Muscle layer of colon (tissue), 2 donors: ENCODE measurements around the gene COX20.
"Not testable (repeated sequence)": the region's sequence is repeated elsewhere in the genome, so short reads cannot be mapped to it uniquely, and the experiment has no call there.

ENCODE experiments used
- H3K27ac ChIP-seq: one replicate; pipeline ENCODE4 v1.7.0; 2013; ENCODE audit warnings: low read depth, mild to moderate bottlenecking, low read length, moderate library complexity
- H3K27me3 ChIP-seq, 2 donors: one replicate each; pipeline ENCODE4 v1.7.0; 2013; ENCODE audit warnings: low read length in 2 of 2, mild to moderate bottlenecking in 2 of 2; ENCODE audit not compliant: insufficient read depth in 2 of 2, control insufficient read depth in 1 of 2
- H3K36me3 ChIP-seq: one replicate; pipeline ENCODE4 v1.7.0; 2013; ENCODE audit warnings: mild to moderate bottlenecking, low read length; ENCODE audit not compliant: insufficient read depth
- H3K4me1 ChIP-seq: one replicate; pipeline ENCODE4 v1.7.0; 2013; ENCODE audit warnings: mild to moderate bottlenecking, low read length; ENCODE audit not compliant: insufficient read depth
- H3K4me3 ChIP-seq, 2 donors: one replicate each; pipeline ENCODE4 v1.7.0; 2013; ENCODE audit warnings: low read length in 2 of 2, low read depth in 1 of 2, mild to moderate bottlenecking in 1 of 2, moderate library complexity in 1 of 2
- H3K9ac ChIP-seq: one replicate; pipeline ENCODE4 v1.7.0; 2013; ENCODE audit warnings: low read length
- H3K9me3 ChIP-seq: one replicate; pipeline ENCODE4 v1.7.0; 2013; ENCODE audit warnings: mild to moderate bottlenecking, low read length
- donor health status: abdominal sarcoma.
- donor health status: Adenocarcinoma of cecum.

COX20 gene, protein sequence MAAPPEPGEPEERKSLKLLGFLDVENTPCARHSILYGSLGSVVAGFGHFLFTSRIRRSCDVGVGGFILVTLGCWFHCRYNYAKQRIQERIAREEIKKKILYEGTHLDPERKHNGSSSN

GRCh38 chr1:244835276-244836134, at the start of gene COX20:
COX20 (plus strand) TSS chr1:244835658; CDS start chr1:244835715, 57 bp downstream.
- no peaks in the 10 kb centered on the region for H3K9me3 ChIP-seq
- H3K36me3 ChIP-seq = peaks cover 5% of the 10 kb centered on the region
- H3K27ac ChIP-seq = peak within 1 kb of the TSS; percentile 93
- H3K4me1 ChIP-seq = peaks cover 23% of the 10 kb centered on the region
- H3K27me3 ChIP-seq = no peaks in the 10 kb centered on the region
- peak within 1 kb of the TSS; percentile 85 for H3K9ac ChIP-seq
- peak within 1 kb of the TSS; percentile 67 to 78 for H3K4me3 ChIP-seq

DNA sequence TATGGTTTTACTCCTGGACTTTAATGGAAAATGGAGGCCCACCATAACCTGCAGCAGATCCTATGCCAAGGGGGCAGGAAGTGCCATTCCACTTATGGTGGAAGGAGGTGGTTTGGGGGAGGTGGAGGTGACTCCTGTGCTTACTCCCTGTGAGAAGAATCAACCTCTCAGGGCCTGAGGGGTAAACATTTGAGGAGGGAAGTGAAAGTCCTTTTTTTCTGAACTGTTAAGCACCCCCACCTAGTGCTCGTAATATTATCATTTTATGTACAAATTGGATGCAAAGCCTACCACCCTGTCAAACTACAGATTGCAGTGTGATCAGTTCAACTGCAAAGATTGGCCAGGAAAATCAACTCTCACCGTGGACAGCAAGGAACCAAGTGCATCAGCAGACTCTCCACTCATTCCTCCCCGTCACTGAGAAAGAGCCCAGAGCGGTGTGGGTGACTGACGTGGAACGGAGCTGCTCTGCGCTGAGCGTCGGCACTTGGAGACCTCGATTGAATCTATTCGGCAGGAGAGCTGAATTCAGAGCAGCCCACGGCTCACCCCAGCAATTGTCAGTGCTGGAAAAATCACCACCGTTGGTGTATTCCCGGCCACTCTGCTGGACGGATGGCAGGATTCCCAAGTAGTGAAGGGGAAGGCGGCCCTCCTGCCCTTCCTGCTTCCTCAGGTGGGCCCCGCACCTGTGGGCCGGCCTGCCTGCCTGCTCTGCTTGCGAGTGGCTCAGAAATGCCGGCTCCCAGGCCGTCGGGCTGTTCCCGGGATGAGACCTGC, 46.8 kb upstream of the COX20 start:
- no peak overlapping the region for H3K4me3 ChIP-seq
- H3K9me3 ChIP-seq = no peaks in the 10 kb centered on the region
- no peaks in the 10 kb centered on the region for H3K27me3 ChIP-seq
- no peaks in the 10 kb centered on the region for H3K4me1 ChIP-seq
- no peak overlapping the region for H3K27ac ChIP-seq
- H3K9ac ChIP-seq = no peak overlapping the region
- no peaks in the 10 kb centered on the region for H3K36me3 ChIP-seq

- no peak overlapping the region for H3K4me3 ChIP-seq
- no peaks in the 10 kb centered on the region for H3K27me3 ChIP-seq
- no peak overlapping the region for H3K9ac ChIP-seq
- H3K27ac ChIP-seq = no peak overlapping the region
- no peaks in the 10 kb centered on the region for H3K4me1 ChIP-seq
- H3K9me3 ChIP-seq = no peaks in the 10 kb centered on the region
- no peaks in the 10 kb centered on the region for H3K36me3 ChIP-seq
These were observed 46.2 kb upstream of the COX20 start for GRCh38 chr1:244789276-244789580.

DNA sequence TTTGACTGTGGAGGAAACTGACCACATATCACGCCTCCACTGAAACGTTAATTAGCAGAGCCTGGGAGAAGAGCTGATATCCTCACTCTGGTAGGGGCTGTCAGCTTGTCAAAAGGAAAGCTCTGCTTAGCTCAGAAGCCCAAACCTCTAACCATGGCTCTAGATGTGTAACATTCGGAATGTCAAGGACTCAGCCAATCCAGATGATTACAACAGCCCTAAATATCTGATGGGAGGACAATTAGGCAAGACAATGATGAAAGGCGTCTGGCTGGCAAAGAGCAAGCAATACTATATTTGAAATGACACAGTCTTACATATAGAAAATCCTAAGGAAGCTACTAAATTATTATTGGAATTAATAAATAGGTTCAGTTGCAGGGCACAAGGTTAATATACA, 45.7 kb upstream of the COX20 start:
- Histone ChIP-seq H3K4me1 (no peaks in the 10 kb centered on the region), H3K9me3 (no peaks in the 10 kb centered on the region), H3K36me3 (no peaks in the 10 kb centered on the region), H3K27ac (no peak overlapping the region), H3K27me3 (no peaks in the 10 kb centered on the region), H3K9ac (no peak overlapping the region), H3K4me3 (no peak overlapping the region)

DNA sequence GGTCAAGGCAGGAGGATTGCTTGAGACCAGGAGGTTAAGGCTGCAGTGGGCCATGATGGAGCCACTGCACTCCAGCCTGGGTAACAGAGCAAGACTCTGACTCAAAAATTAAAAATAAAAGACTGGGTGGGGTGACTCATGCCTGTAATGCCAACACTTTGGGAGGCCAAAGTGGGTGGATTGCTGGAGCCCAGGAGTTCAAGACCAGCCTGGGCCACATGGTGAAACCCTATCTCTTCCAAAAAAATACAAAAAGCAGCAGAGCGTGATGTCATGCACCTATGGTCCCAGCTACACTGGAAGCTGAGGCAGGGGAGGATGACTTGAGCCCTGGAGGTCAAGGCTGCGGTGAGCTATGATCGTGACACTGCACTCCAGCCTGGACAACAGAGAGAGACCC, 44.4 kb upstream of the COX20 start:
- H3K9ac ChIP-seq = no peak overlapping the region
- no peak overlapping the region for H3K4me3 ChIP-seq
- no peaks in the 10 kb centered on the region for H3K27me3 ChIP-seq
- no peaks in the 10 kb centered on the region for H3K4me1 ChIP-seq
- no peak overlapping the region for H3K27ac ChIP-seq
- H3K9me3 ChIP-seq = no peaks in the 10 kb centered on the region
- no peaks in the 10 kb centered on the region for H3K36me3 ChIP-seq

- Histone ChIP-seq H3K4me3 (no peak overlapping the region), H3K4me1 (no peaks in the 10 kb centered on the region), H3K9me3 (no peaks in the 10 kb centered on the region), H3K9ac (no peak overlapping the region), H3K36me3 (no peaks in the 10 kb centered on the region), H3K27ac (no peak overlapping the region), H3K27me3 (no peaks in the 10 kb centered on the region)
These were observed 43.1 kb upstream of the COX20 start for GRCh38 chr1:244792188-244792850.

DNA sequence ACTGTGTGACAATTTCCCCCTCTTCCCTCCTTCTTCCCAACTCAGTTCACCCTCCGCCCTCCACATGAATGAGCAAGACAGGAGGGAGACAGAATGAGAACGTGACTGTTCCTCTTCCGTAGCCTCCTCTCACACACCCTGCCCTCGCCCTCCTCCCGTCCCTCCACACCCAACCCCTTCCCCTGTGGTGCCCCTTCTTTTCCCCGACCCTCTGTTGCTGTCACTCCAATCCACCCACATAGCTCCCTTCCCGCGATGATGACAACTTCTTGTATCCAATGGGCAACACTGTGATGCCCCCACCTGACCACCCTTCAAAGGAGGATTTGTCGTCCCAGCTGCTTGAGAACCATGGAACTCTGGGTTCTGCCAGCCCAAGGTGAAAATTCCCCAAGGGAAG, 41.4 kb upstream of the COX20 start:
- H3K27ac ChIP-seq = no peak overlapping the region
- H3K4me3 ChIP-seq = no peak overlapping the region
- no peaks in the 10 kb centered on the region for H3K9me3 ChIP-seq
- no peaks in the 10 kb centered on the region for H3K27me3 ChIP-seq
- no peak overlapping the region for H3K9ac ChIP-seq
- no peaks in the 10 kb centered on the region for H3K4me1 ChIP-seq
- H3K36me3 ChIP-seq = no peaks in the 10 kb centered on the region

- not testable (repeated sequence) for H3K36me3 ChIP-seq, H3K4me1 ChIP-seq, H3K27ac ChIP-seq, H3K9me3 ChIP-seq, H3K9ac ChIP-seq, H3K4me3 ChIP-seq, H3K27me3 ChIP-seq
These were observed 40.9 kb upstream of the COX20 start for GRCh38 chr1:244794516-244794915.

DNA sequence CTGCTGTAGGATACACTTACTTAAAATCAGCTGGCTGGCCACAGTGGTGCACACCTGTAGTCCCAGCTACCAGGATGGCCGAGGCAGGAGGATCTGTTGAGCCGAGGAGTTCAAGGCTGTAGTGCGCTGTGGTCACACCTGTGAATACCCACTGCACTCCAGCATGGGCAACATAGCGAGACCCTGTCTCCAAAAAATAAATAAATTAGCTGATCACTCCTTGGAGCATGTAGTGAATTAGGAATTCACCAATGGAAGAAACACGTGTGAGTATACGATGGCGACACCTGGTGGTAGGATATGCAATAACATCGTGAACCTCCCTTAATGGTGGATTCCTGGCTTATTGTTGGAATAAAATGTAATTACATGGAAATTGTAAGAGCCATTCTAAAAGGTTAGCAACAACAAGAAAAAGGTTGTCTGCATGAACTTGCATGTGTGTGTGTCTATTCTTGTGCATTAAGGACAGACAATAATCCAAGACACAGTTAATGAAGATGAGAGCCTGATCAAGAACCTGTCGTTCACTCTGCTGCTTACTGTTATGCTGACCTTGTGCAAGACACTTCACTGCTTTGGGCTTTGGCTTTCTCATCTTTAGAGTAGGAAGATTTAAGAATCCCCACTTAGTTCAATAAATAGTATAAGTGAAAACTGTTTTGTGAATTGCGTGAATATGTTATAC, 38.6 kb upstream of the COX20 start:
- Histone ChIP-seq H3K27ac (no peak overlapping the region), H3K27me3 (no peaks in the 10 kb centered on the region), H3K9ac (no peak overlapping the region), H3K4me3 (no peak overlapping the region), H3K36me3 (no peaks in the 10 kb centered on the region), H3K4me1 (no peaks in the 10 kb centered on the region), H3K9me3 (no peaks in the 10 kb centered on the region)

DNA sequence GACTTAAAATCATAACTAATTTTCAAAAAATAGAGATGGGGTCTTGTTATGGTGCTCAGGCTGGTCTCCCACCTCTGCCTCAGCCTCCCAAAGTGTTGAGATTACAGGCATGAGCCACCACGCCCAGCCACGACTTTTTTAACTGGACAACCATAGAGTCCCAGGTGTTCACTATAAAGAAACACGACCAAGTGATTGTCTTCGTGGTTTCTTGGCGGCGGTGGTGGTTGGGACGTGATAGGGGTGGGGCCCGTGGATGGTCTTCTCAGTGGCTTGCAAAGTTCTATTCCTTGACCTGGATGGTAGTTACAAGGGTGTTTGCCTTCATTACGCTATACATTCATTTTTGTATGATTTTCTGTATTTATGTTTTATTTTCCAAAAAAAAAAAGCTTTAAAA, 34.6 kb upstream of the COX20 start:
- Histone ChIP-seq H3K36me3 (no peaks in the 10 kb centered on the region), H3K4me1 (no peaks in the 10 kb centered on the region), H3K9me3 (no peaks in the 10 kb centered on the region), H3K27me3 (no peaks in the 10 kb centered on the region), H3K4me3 (no peak overlapping the region), H3K27ac (no peak overlapping the region), H3K9ac (no peak overlapping the region)

DNA sequence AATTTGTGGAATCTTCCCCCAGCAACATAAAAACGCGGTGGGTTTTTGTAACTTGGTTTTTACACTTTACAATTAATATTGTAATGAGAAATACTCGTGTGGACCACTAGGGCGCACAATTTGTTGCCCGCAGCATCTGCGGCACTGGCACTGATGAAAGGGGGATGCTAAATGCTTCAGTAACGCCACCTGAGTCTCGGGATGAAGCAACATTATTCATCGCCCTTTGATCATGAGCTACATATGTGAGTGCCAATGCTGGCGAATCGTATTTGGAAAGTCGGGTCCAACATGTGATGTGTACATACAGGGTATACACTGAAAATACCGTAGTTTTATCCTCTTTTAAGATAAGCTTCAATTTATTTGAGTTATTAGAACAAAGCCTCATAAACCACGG, 34.2 kb upstream of the COX20 start:
- Histone ChIP-seq H3K9me3 (no peaks in the 10 kb centered on the region), H3K4me3 (no peak overlapping the region), H3K4me1 (no peaks in the 10 kb centered on the region), H3K27ac (no peak overlapping the region), H3K36me3 (no peaks in the 10 kb centered on the region), H3K9ac (no peak overlapping the region), H3K27me3 (no peaks in the 10 kb centered on the region)
